HCT116 (cell line): ENCODE measurements around the gene PC. TPM values are rescaled to one million over a fixed set of nuclear protein-coding genes. Genes with fewer than 3 reads are reported as not detected.

ENCODE experiments used
- ATAC-seq: fragments of 200-7000 bp; cut with Tn5 transposase; 2 replicates; pipeline ENCODE4 v1.9.1; 2020; ENCODE audit warnings: mild to moderate bottlenecking, moderate library complexity
- BruUV-seq: library from RNA; stranded (reverse); fragments of 400-500 nt; replicated peaks from 2 replicates; lab custom pipeline; 2021; lab: Mats Ljungman, UMichigan
- CTCF ChIA-PET: fragments of 300-600 bp; sonication (Branson Sonifier 250); formaldehyde crosslinking; loops from one replicate; lab custom pipeline; 2021; ENCODE audit warnings: antibody characterized with exemption; lab: Charles Lee
- POLR2A ChIA-PET: fragments of 300-600, 350-600 bp; sonication (Branson Sonifier 250); formaldehyde crosslinking; loops from one replicate; lab custom pipeline; 2021; ENCODE audit warnings: antibody characterized with exemption; lab: Charles Lee
- RAD21 ChIA-PET, 2 experiments: fragments of 300-600 bp; sonication (Branson Sonifier 250); formaldehyde crosslinking; loops; one replicate each; lab custom pipeline; 2023; ENCODE audit warnings: low total read pairs in 2 of 2; ENCODE audit not compliant: uncharacterized antibody in 2 of 2, unreplicated experiment in 2 of 2, low non-redundant PET in 1 of 2; lab: Charles Lee
- DNase-seq: peaks from one replicate; pipeline ENCODE4 v3.0.0-alpha.2; 2010; ENCODE audit warnings: low read depth, low spot score
- H2AFZ ChIP-seq: fragments of 200-600 bp; shearing (Covaris generic), sonication (generic); 2 replicates; pipeline ENCODE4 v1.6.1; 2017; ENCODE audit warnings: low read depth, mixed run types, mixed read lengths, antibody characterized with exemption, low read length; ENCODE audit not compliant: poor library complexity, severe bottlenecking
- H3K27ac ChIP-seq: 2 replicates; pipeline ENCODE4 v1.5.1; 2012; ENCODE audit warnings: low read depth, low read length
- H3K27me3 ChIP-seq: fragments of 200-600 bp; sonication (generic); 2 replicates; pipeline ENCODE4 v1.6.1; 2016; ENCODE audit warnings: mixed run types, low read length, mixed read lengths; ENCODE audit not compliant: insufficient read depth
- H3K36me3 ChIP-seq, 2 experiments: fragments of 200-500 bp in 1 of 2; fragments of 200-600 bp in 1 of 2; sonication (Bioruptor generic) in 1 of 2; sonication (generic) in 1 of 2; 2 replicates each; pipeline versions ENCODE4 v1.5.1 to v1.6.1; 2014 to 2016; ENCODE audit warnings: low read length in 2 of 2, inconsistent platforms in 1 of 2, mixed read lengths in 1 of 2, mixed run types in 1 of 2; ENCODE audit not compliant: insufficient read depth in 2 of 2, control insufficient read depth in 1 of 2
- H3K4me1 ChIP-seq, 2 experiments: fragments of 200-600 bp in 1 of 2; sonication (generic) in 1 of 2; 2 replicates each; pipeline versions ENCODE4 v1.5.1 to v1.6.1; 2012 to 2017; ENCODE audit warnings: low read length in 2 of 2, inconsistent platforms in 1 of 2, mild to moderate bottlenecking in 1 of 2, mixed read lengths in 1 of 2, mixed run types in 1 of 2, moderate library complexity in 1 of 2; ENCODE audit not compliant: insufficient read depth in 2 of 2, control insufficient read depth in 1 of 2
- H3K4me2 ChIP-seq: fragments of 200-600 bp; sonication (generic); 2 replicates; pipeline ENCODE4 v1.6.1; 2017; ENCODE audit warnings: mixed run types, low read length, mixed read lengths
- H3K4me3 ChIP-seq, 2 experiments: fragments of 200-600 bp in 1 of 2; sonication (generic) in 1 of 2; replicated peaks in 1 of 2; 2 replicates each; pipeline ENCODE4 v1.5.1; 2011 to 2016; ENCODE audit warnings: low read length in 2 of 2, control low read depth in 1 of 2, low read depth in 1 of 2, mild to moderate bottlenecking in 1 of 2, mixed read lengths in 1 of 2, mixed run types in 1 of 2
- H3K79me2 ChIP-seq: fragments of 200-600 bp; sonication (generic); 2 replicates; pipeline ENCODE4 v1.6.1; 2017; ENCODE audit warnings: mild to moderate bottlenecking, mixed run types, low read length, moderate library complexity, mixed read lengths; ENCODE audit not compliant: insufficient read depth
- H3K9ac ChIP-seq: fragments of 200-600 bp; sonication (generic); 2 replicates; pipeline ENCODE4 v1.6.1; 2016; ENCODE audit warnings: low read length, mixed read lengths
- H3K9me2 ChIP-seq: fragments of 200-600 bp; sonication (generic), shearing (Covaris generic); 2 replicates; pipeline ENCODE4 v1.6.1; 2017; ENCODE audit warnings: mixed run types, mild to moderate bottlenecking, moderate library complexity; ENCODE audit not compliant: insufficient read depth
- H3K9me3 ChIP-seq, 2 experiments: fragments of 200-500 bp in 1 of 2; fragments of 200-600 bp in 1 of 2; sonication (Bioruptor generic) in 1 of 2; sonication (generic) in 1 of 2; 2 replicates each; pipeline ENCODE4 v1.6.1; 2014 to 2017; ENCODE audit warnings: low read length in 2 of 2, mixed read lengths in 2 of 2, inconsistent platforms in 1 of 2, low read depth in 1 of 2, mild to moderate bottlenecking in 1 of 2, mixed run types in 1 of 2, moderate library complexity in 1 of 2; ENCODE audit not compliant: control insufficient read depth in 1 of 2, insufficient read depth in 1 of 2
- H4K20me1 ChIP-seq: fragments of 200-600 bp; sonication (generic), shearing (Covaris generic); 2 replicates; pipeline ENCODE4 v1.6.1; 2017; ENCODE audit warnings: mixed run types, mild to moderate bottlenecking, moderate library complexity; ENCODE audit not compliant: insufficient read depth
- CEBPB ChIP-seq: IDR thresholded peaks from 2 replicates; pipeline ENCODE4 v1.6.1; 2012; ENCODE audit warnings: low read depth
- EGR1 ChIP-seq: IDR thresholded peaks from 2 replicates; pipeline ENCODE4 v1.6.1; 2012; ENCODE audit warnings: low read depth
- ELF1 ChIP-seq: IDR thresholded peaks from 2 replicates; pipeline ENCODE4 v1.6.1; 2012; ENCODE audit warnings: low read depth, borderline replicate concordance
- EZH2 ChIP-seq: fragments of 200-600 bp; sonication (generic); IDR thresholded peaks from 2 replicates; pipeline ENCODE4 v1.6.1; 2017; ENCODE audit warnings: antibody characterized with exemption, mixed run types
- EZH2phosphoT487 ChIP-seq: fragments of 200-600 bp; IDR thresholded peaks from 2 replicates; pipeline ENCODE4 v1.6.1; 2018; ENCODE audit warnings: antibody characterized with exemption, borderline replicate concordance
- POLR2A ChIP-seq: IDR thresholded peaks from 2 replicates; pipeline ENCODE4 v1.7.0; 2011; ENCODE audit warnings: borderline replicate concordance; ENCODE audit not compliant: insufficient read depth, insufficient read length; ENCODE audit errors: extremely low read depth
- RAD21 ChIP-seq: IDR thresholded peaks from 2 replicates; pipeline ENCODE4 v1.6.1; 2012; ENCODE audit warnings: low read depth, mild to moderate bottlenecking
- SIN3A ChIP-seq: IDR thresholded peaks from 2 replicates; pipeline ENCODE4 v1.6.1; 2012; ENCODE audit warnings: low read depth
- SP1 ChIP-seq: IDR thresholded peaks from 2 replicates; pipeline ENCODE4 v1.6.1; 2012; ENCODE audit warnings: low read depth
- SRF ChIP-seq: IDR thresholded peaks from 2 replicates; pipeline ENCODE4 v1.6.1; 2012; ENCODE audit warnings: low read depth
- TCF7L2 ChIP-seq: IDR thresholded peaks from 2 replicates; pipeline ENCODE4 v1.7.0; 2011; ENCODE audit warnings: borderline replicate concordance, inconsistent platforms; ENCODE audit not compliant: insufficient read depth, insufficient read length; ENCODE audit errors: extremely low read depth
- YY1 ChIP-seq: IDR thresholded peaks from 2 replicates; pipeline ENCODE4 v1.6.1; 2011; ENCODE audit warnings: low read length, low read depth, moderate library complexity, mild to moderate bottlenecking; ENCODE audit not compliant: insufficient replicate concordance; ENCODE audit errors: extremely low read depth
- ZBTB33 ChIP-seq: IDR thresholded peaks from 2 replicates; pipeline ENCODE4 v1.6.1; 2011; ENCODE audit warnings: mild to moderate bottlenecking, low read length, moderate library complexity; ENCODE audit not compliant: insufficient replicate concordance; ENCODE audit errors: extremely low read depth
- ZFX ChIP-seq: fragments of 450-650 bp; IDR thresholded peaks from 2 replicates; pipeline ENCODE4 v1.6.1; 2017
- ZNF274 ChIP-seq: fragments of 200-500 bp; sonication (Bioruptor generic); IDR thresholded peaks from 2 replicates; pipeline ENCODE4 v1.6.1; 2014; ENCODE audit warnings: mild to moderate bottlenecking, low read depth, low read length, inconsistent platforms
- intact Hi-C: fragments of 100-400 bp; cut with micrococcal nuclease; formaldehyde crosslinking; loops from 2 replicates; pipeline ENCODE4 v1.10.0; 2022
- total RNA-seq: library from RNA; stranded (reverse); gene quantifications from one replicate; pipeline ENCODE4 v1.2.1, GENCODE V29; 2021; ENCODE audit not compliant: unreplicated experiment
- TF ChIP-seq, protein P1 (sequence below): IDR thresholded peaks from 2 replicates; pipeline ENCODE4 v1.6.1; 2012; ENCODE audit warnings: low read depth
- TF ChIP-seq, protein P2 (sequence below): IDR thresholded peaks from 2 replicates; pipeline ENCODE4 v1.6.1; 2012

PC gene
- total RNA-seq, 1 experiment from 2014 or later: 24.1 TPM

GRCh38 chr11:66874232-66874631, 84.0 kb downstream of the PC start:
- BruUV-seq: no TSS peak
- no peak overlapping the region for H3K4me2 ChIP-seq
- no peaks in the 10 kb centered on the region for H3K9me2 ChIP-seq
- ChIA-PET CTCF (no interaction called here), POLR2A (no interaction called here), RAD21 (no interaction called here)
- no peaks in the 10 kb centered on the region for H4K20me1 ChIP-seq
- intact Hi-C loops: no loop called here
- H3K36me3 ChIP-seq: no peaks in the 10 kb centered on the region; a peak in 1 of 4 replicates
- no peaks in the 10 kb centered on the region for H3K9me3 ChIP-seq
- H3K27me3 ChIP-seq: no peaks in the 10 kb centered on the region
- no peak overlapping the region for H3K27ac ChIP-seq
- TF ChIP-seq CEBPB (no peak), EZH2 (no peak), YY1 (no peak), SP1 (no peak), POLR2A (no peak), ZBTB33 (no peak), ZNF274 (no peak), SRF (no peak), TCF7L2 (no peak), EGR1 (no peak), RAD21 (no peak), SIN3A (no peak), ELF1 (no peak), EZH2phosphoT487 (no peak), ZFX (no peak)
- TF ChIP-seq, protein P1, sequence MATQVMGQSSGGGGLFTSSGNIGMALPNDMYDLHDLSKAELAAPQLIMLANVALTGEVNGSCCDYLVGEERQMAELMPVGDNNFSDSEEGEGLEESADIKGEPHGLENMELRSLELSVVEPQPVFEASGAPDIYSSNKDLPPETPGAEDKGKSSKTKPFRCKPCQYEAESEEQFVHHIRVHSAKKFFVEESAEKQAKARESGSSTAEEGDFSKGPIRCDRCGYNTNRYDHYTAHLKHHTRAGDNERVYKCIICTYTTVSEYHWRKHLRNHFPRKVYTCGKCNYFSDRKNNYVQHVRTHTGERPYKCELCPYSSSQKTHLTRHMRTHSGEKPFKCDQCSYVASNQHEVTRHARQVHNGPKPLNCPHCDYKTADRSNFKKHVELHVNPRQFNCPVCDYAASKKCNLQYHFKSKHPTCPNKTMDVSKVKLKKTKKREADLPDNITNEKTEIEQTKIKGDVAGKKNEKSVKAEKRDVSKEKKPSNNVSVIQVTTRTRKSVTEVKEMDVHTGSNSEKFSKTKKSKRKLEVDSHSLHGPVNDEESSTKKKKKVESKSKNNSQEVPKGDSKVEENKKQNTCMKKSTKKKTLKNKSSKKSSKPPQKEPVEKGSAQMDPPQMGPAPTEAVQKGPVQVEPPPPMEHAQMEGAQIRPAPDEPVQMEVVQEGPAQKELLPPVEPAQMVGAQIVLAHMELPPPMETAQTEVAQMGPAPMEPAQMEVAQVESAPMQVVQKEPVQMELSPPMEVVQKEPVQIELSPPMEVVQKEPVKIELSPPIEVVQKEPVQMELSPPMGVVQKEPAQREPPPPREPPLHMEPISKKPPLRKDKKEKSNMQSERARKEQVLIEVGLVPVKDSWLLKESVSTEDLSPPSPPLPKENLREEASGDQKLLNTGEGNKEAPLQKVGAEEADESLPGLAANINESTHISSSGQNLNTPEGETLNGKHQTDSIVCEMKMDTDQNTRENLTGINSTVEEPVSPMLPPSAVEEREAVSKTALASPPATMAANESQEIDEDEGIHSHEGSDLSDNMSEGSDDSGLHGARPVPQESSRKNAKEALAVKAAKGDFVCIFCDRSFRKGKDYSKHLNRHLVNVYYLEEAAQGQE: no peak
- TF ChIP-seq, protein P2, sequence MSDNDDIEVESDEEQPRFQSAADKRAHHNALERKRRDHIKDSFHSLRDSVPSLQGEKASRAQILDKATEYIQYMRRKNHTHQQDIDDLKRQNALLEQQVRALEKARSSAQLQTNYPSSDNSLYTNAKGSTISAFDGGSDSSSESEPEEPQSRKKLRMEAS: no peak
- DNase-seq: no peak
- no peak overlapping the region for H3K4me3 ChIP-seq
- peaks cover 0 to 2% of the 10 kb centered on the region in 2 experiments; a peak in 3 of 4 replicates for H3K4me1 ChIP-seq
- ATAC-seq: no peak
- no peaks in the 10 kb centered on the region for H3K79me2 ChIP-seq
- no peak overlapping the region for H2AFZ ChIP-seq
- H3K9ac ChIP-seq: no peak overlapping the region
